GM19395 (cell line): ENCODE results near the gene YTHDC2.

Source experiments
- ATAC-seq: cut with Tn5 transposase; IDR thresholded peaks from one replicate; pipeline ENCODE4 v1.9.1; 2021; ENCODE audit warnings: mild to moderate bottlenecking, moderate library complexity; ENCODE audit not compliant: unreplicated experiment

YTHDC2 gene

GRCh38 chr5:113519412-113519811 is 5.9 kb downstream of the YTHDC2 start:
- no peak for ATAC-seq

- peak; percentile 70 for ATAC-seq
These were observed 6.9 kb downstream of the YTHDC2 start for GRCh38 chr5:113520429-113520828.

GRCh38 chr5:113520899-113521298 is 7.4 kb downstream of the YTHDC2 start:
- ATAC-seq: no peak

GRCh38 chr5:113523168-113523567 is 9.7 kb downstream of the YTHDC2 start:
- no peak for ATAC-seq

- peak; percentile 72 for ATAC-seq
These were observed 11.4 kb downstream of the YTHDC2 start for GRCh38 chr5:113524927-113525326.

- no peak for ATAC-seq
These were observed 12.9 kb downstream of the YTHDC2 start for GRCh38 chr5:113526421-113526820.

GRCh38 chr5:113527746-113528145 is 14.3 kb downstream of the YTHDC2 start:
- no peak for ATAC-seq

- no peak for ATAC-seq
These were observed 18.1 kb downstream of the YTHDC2 start for GRCh38 chr5:113531481-113532159.

GRCh38 chr5:113538313-113538712 is 24.8 kb downstream of the YTHDC2 start:
- ATAC-seq: no peak

GRCh38 chr5:113546703-113547183 is 33.2 kb downstream of the YTHDC2 start:
- peak; percentile 58 for ATAC-seq

- ATAC-seq: peak; percentile 78
These were observed 34.9 kb downstream of the YTHDC2 start for GRCh38 chr5:113548396-113548795.

- no peak for ATAC-seq
These were observed 38.6 kb downstream of the YTHDC2 start for GRCh38 chr5:113552137-113552536.

GRCh38 chr5:113552620-113553019 is 39.1 kb downstream of the YTHDC2 start:
- no peak for ATAC-seq

GRCh38 chr5:113562828-113563400 is 49.4 kb downstream of the YTHDC2 start:
- ATAC-seq: no peak

- ATAC-seq: no peak
These were observed 55.9 kb downstream of the YTHDC2 start for GRCh38 chr5:113569396-113569795.

GRCh38 chr5:113572716-113573115 is 59.2 kb downstream of the YTHDC2 start:
- no peak for ATAC-seq

- no peak for ATAC-seq
These were observed 60.9 kb downstream of the YTHDC2 start for GRCh38 chr5:113574417-113574816.

- no peak for ATAC-seq
These were observed 61.6 kb downstream of the YTHDC2 start for GRCh38 chr5:113575074-113575473.

GRCh38 chr5:113578091-113578490 is 64.6 kb downstream of the YTHDC2 start:
- ATAC-seq: no peak

GRCh38 chr5:113581388-113581787 is 67.9 kb downstream of the YTHDC2 start:
- no peak for ATAC-seq

GRCh38 chr5:113598150-113598549 is 84.7 kb downstream of the YTHDC2 start:
- no peak for ATAC-seq

GRCh38 chr5:113598926-113599325 is 85.4 kb downstream of the YTHDC2 start:
- no peak for ATAC-seq
